Hepatocyte (in vitro differentiated cells): Measurements from ENCODE around the gene LDB3. TPM values are rescaled to one million over a fixed set of nuclear protein-coding genes. Genes with fewer than 3 reads are reported as not detected.

Experiments used
- DNase-seq: peaks from one replicate; pipeline ENCODE4 v3.0.0-alpha.2; 2016; ENCODE audit warnings: low spot score
- H2AFZ ChIP-seq: fragments of 200-600 bp; sonication (generic); 2 replicates; pipeline ENCODE4 v1.6.0; 2016; ENCODE audit warnings: antibody characterized with exemption, mild to moderate bottlenecking
- H3K27ac ChIP-seq: fragments of 200-600 bp; sonication (generic); 2 replicates; pipeline ENCODE4 v1.5.1; 2016; ENCODE audit warnings: mild to moderate bottlenecking
- H3K27me3 ChIP-seq: fragments of 200-600 bp; sonication (generic); 2 replicates; pipeline ENCODE4 v1.6.1; 2016
- H3K36me3 ChIP-seq: fragments of 200-600 bp; sonication (generic); replicated peaks from 2 replicates; pipeline ENCODE4 v1.5.1; 2016; ENCODE audit warnings: low read depth; ENCODE audit not compliant: insufficient read depth
- H3K4me1 ChIP-seq: fragments of 200-600 bp; sonication (generic); 2 replicates; pipeline ENCODE4 v1.5.1; 2016; ENCODE audit warnings: mild to moderate bottlenecking, moderate library complexity; ENCODE audit not compliant: insufficient read depth
- H3K4me2 ChIP-seq: fragments of 200-600 bp; sonication (generic); 2 replicates; pipeline ENCODE4 v1.6.0; 2016
- H3K4me3 ChIP-seq: fragments of 200-600 bp; sonication (generic); 2 replicates; pipeline ENCODE4 v1.5.1; 2016; ENCODE audit warnings: mild to moderate bottlenecking
- H3K79me2 ChIP-seq: fragments of 200-600 bp; sonication (generic); 2 replicates; pipeline ENCODE4 v1.6.0; 2017; ENCODE audit warnings: mild to moderate bottlenecking
- H3K9me2 ChIP-seq: fragments of 200-600 bp; sonication (generic); replicated peaks from 2 replicates; pipeline ENCODE4 v1.6.0; 2017; ENCODE audit warnings: mild to moderate bottlenecking; ENCODE audit not compliant: insufficient read depth
- H3K9me3 ChIP-seq: fragments of 200-600 bp; sonication (generic); 2 replicates; pipeline ENCODE4 v1.5.1; 2016; ENCODE audit warnings: low read depth, mild to moderate bottlenecking
- H4K20me1 ChIP-seq: fragments of 200-600 bp; sonication (generic); 2 replicates; pipeline ENCODE4 v1.6.0; 2016; ENCODE audit warnings: mild to moderate bottlenecking; ENCODE audit not compliant: insufficient read depth, poor library complexity, severe bottlenecking
- EZH2 ChIP-seq: fragments of 200-600 bp; sonication (generic); IDR thresholded peaks from 2 replicates; pipeline ENCODE4 v1.6.1; 2016; ENCODE audit warnings: antibody characterized with exemption, mild to moderate bottlenecking, borderline replicate concordance
- EZH2phosphoT487 ChIP-seq: fragments of 200-600 bp; sonication (generic); IDR thresholded peaks from one replicate; pipeline ENCODE4 v1.6.1; 2018; ENCODE audit warnings: antibody characterized with exemption, mild to moderate bottlenecking, low read depth, moderate library complexity; ENCODE audit not compliant: unreplicated experiment, severe bottlenecking
- WGBS: methylation state at CpG from one replicate; pipeline ENCODE4 v1.1.6; 2016; ENCODE audit warnings: low lambda C conversion rate; ENCODE audit errors: missing lambda C conversion rate; 5-methylcytosine and 5-hydroxymethylcytosine counted together
- polyA plus RNA-seq: library from polyadenylated mRNA; unstranded; fragments of >200 nt; fragmentation: Nextera tagmentation; extraction: Ambion mirVana; gene quantifications from 2 replicates; pipeline ENCODE4 v1.2.1, GENCODE V29; 2016
- total RNA-seq: library from RNA; depleted of rRNA; stranded (reverse); fragments of >200 nt; gene quantifications from 2 replicates; pipeline ENCODE4 v1.2.3, GENCODE V29; 2014
- TF ChIP-seq, protein P1 (sequence below): fragments of 200-600 bp; sonication (generic); IDR thresholded peaks from 2 replicates; pipeline ENCODE4 v1.5.1; 2016; ENCODE audit warnings: antibody characterized with exemption, mild to moderate bottlenecking; ENCODE audit not compliant: poor library complexity

Gene LDB3
- total and polyA plus RNA-seq, 2 experiments from 2014 or later, result 0.31 TPM; not detected in 1

DNA sequence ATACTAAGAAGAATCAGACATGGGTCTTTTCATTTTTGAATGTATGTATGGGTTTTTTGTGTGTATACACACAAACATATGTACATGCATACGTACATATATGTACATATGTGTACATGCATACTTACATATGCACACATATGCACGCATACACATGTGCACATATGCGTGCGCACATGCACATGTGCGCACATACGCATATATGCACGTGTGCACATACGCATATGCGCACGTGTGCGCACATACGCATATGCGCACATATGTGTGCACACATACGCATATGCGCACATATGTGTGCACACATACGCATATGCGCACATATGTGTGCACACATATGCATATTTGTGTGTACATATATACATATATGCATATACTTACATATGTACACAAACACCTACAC, 83.2 kb downstream of the LDB3 start:
- Histone ChIP-seq H3K79me2 (peaks cover 22% of the 10 kb centered on the region), H3K9me2 (no peaks in the 10 kb centered on the region), H2AFZ (no peak overlapping the region), H3K4me2 (no peak overlapping the region), H3K27me3 (no peaks in the 10 kb centered on the region), H4K20me1 (no peaks in the 10 kb centered on the region), H3K27ac (no peak overlapping the region), H3K4me3 (no peak overlapping the region), H3K4me1 (peaks cover 17% of the 10 kb centered on the region), H3K36me3 (no peaks in the 10 kb centered on the region), H3K9me3 (no peaks in the 10 kb centered on the region)
- TF ChIP-seq EZH2 (no peak), EZH2phosphoT487 (no peak)
- TF ChIP-seq, protein P1, sequence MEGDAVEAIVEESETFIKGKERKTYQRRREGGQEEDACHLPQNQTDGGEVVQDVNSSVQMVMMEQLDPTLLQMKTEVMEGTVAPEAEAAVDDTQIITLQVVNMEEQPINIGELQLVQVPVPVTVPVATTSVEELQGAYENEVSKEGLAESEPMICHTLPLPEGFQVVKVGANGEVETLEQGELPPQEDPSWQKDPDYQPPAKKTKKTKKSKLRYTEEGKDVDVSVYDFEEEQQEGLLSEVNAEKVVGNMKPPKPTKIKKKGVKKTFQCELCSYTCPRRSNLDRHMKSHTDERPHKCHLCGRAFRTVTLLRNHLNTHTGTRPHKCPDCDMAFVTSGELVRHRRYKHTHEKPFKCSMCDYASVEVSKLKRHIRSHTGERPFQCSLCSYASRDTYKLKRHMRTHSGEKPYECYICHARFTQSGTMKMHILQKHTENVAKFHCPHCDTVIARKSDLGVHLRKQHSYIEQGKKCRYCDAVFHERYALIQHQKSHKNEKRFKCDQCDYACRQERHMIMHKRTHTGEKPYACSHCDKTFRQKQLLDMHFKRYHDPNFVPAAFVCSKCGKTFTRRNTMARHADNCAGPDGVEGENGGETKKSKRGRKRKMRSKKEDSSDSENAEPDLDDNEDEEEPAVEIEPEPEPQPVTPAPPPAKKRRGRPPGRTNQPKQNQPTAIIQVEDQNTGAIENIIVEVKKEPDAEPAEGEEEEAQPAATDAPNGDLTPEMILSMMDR, result no peak
- WGBS, result 38% methylated on average over 6 of the region's 17 CpGs
- DNase-seq, result no peak

DNA sequence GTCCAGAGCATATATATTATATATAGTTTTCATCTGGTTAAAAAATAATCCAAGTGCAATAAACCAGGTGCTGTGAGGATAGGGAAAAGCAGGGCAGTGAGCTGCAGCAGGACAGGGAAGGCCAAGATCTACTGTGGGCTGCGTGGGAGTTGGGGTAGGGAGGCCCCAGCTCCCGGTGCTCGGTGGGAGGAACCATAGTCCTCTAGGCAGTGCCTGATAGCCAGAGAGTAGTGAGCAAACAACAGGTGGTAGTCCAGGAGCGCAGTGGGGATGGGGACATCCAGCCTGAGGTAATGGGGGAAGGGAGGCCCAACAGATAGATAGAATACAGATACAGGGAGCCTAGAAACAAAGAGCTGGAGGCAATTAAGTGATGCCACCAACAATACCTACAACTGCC, 84.0 kb downstream of the LDB3 start:
- Histone ChIP-seq H2AFZ (no peak overlapping the region), H4K20me1 (no peaks in the 10 kb centered on the region)
- DNase-seq, result peak; percentile 60

DNA sequence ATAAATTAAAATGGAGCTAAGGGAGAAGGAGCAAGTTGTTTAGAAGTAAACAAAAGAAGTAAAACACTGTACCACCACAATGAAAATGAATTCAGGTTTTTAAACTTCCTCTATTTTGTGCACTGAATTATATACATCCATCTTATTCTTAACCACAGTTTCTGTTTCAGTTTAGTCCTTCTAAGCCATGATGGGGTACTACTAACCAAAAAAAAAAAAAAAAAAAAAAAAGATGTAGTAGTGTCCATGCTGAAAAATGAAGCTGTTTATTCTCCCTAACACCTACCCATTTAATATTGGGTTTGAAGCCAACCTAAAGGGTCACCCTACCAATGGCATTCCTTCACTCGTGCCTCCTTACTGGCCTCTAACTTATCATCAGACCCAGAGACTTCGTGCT, 84.7 kb downstream of the LDB3 start:
- H3K27ac ChIP-seq, result peak overlapping the region; percentile 30
- 92% methylated on average over 2 of the region's 2 CpGs for WGBS
- no peaks in the 10 kb centered on the region for H3K9me3 ChIP-seq
- H3K4me1 ChIP-seq, result peaks cover 17% of the 10 kb centered on the region
- H3K27me3 ChIP-seq, result no peaks in the 10 kb centered on the region
- H3K79me2 ChIP-seq, result peaks cover 31% of the 10 kb centered on the region
- no peak overlapping the region for H2AFZ ChIP-seq
- no peak overlapping the region for H3K4me2 ChIP-seq
- TF ChIP-seq, protein P1, result no peak
- TF ChIP-seq EZH2 (no peak), EZH2phosphoT487 (no peak)
- no peaks in the 10 kb centered on the region for H4K20me1 ChIP-seq
- no peak overlapping the region for H3K4me3 ChIP-seq
- H3K9me2 ChIP-seq, result no peaks in the 10 kb centered on the region
- no peaks in the 10 kb centered on the region for H3K36me3 ChIP-seq
- DNase-seq, result no peak

More for the DNA sequence above, 84.0 kb downstream of the LDB3 start:
- Histone ChIP-seq H3K4me3 (no peak overlapping the region), H3K9me2 (no peaks in the 10 kb centered on the region), H3K4me2 (no peak overlapping the region), H3K79me2 (peaks cover 24% of the 10 kb centered on the region), H3K27ac (peak overlapping the region; percentile 30), H3K9me3 (no peaks in the 10 kb centered on the region), H3K36me3 (no peaks in the 10 kb centered on the region), H3K27me3 (no peaks in the 10 kb centered on the region), H3K4me1 (peaks cover 17% of the 10 kb centered on the region)
- WGBS, result 54% methylated on average over 4 of the region's 4 CpGs
- TF ChIP-seq EZH2 (no peak), EZH2phosphoT487 (no peak)
- TF ChIP-seq, protein P1, result no peak
